ENCODE results near the gene PTPN12.
"Not testable (repeated sequence)": the region's sequence is repeated elsewhere in the genome, so short reads cannot be mapped to it uniquely, and the experiment has no call there.

The PTPN12 gene

DNA sequence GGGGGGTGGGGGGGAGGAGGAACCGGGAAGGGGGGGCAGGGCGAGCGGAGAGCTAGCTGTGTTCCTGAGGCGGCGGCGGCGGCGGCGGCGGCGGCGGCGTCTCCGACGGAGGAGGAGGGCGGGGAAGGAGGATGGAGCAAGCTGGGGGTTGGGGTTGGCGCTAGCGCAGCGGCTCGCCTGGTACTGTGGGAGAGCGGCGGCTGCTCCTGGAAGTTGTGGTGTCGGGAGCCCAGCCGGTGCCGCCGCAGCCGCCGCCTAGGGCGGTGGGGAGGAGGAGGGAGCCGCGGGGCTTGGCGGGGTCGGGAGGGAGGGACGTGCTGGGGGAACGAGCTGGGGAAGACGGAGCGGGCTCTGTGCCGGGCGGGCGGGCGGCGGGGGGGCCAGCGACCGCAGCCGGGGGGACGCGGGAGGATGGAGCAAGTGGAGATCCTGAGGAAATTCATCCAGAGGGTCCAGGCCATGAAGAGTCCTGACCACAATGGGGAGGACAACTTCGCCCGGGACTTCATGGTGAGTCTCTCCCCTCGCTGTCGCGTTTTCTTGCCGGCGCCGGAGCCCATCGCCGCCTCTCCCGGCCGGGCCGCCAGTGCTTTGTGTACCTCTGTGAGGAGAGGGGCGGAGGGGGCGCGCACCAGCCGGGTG lies at the start of gene PTPN12:
TSS of gene PTPN12 (plus strand) at position 160 of the 642 bp plus-strand sequence. CDS start at position 412, 252 bp downstream.
- no peak for DNase-seq

DNA sequence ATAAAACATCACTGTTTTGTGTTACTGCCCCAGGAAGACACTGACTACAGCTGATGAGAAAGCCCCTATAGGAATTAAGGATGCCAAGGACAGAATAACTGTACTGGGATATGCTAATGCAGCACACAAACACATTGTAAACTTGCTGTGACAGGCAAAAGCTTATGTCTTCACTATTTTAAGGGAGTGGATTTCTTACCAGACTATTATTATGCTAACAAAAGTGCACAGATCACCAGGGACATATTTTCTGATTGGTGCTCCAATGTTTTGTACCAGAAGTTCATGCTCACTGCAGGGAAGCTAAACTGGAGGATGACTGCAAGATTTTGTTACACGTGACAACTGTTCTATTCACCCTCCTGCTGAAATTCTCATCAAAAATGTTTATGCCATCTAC lies 48.1 kb upstream of the PTPN12 start:
- DNase-seq: no peak

DNA sequence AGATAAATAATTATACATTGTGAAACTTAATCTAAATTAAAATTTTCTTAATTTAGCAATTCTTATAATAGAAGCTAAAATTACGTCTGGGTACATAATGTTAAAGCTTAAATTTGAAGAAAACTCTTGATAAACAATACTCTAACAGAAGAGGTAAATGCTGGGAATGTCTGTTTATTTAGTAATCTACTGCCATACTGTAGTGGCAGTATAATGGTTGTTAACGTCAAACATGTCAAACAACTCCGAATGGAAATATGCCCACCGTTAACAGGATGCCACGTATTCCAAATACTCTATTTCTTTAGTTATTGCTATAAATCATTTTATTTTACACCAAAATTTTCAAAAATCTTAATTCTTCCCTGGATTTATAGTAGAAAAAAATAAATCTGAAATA lies 40.0 kb upstream of the PTPN12 start:
- no peak for DNase-seq

DNA sequence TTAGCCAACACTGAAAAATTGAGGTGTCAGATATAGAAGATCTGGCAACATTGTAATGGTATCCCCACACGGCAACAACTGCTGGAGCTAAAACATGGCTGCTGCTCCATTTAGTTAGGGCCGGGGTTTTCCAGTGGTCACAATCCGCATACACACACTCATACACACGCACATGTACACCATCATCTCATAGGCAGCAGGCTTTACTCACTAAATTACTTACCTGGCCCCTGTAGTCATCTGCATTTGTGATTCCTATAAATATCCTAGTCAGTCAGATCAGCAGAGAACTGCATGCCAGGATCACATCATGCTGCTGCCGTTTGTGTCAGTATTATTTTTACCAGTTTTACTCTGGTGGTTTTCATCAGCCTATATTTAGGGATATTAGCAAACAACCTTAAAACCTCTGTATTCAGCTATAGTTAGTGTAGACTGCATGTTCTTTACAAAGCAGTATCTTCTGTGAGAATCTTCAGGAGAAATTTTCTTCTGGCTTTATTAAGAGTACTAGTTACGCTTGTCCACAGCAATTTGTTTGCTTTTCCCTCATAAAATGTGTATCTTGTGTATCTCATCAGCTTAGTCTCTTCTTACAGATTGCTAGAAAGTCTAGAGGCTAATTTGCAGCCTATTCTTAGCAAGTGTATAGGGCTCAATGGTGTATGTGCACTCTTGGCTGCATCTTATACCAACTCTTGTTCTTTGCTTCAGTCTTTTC lies 38.3 kb upstream of the PTPN12 start:
- DNase-seq: no peak

DNA sequence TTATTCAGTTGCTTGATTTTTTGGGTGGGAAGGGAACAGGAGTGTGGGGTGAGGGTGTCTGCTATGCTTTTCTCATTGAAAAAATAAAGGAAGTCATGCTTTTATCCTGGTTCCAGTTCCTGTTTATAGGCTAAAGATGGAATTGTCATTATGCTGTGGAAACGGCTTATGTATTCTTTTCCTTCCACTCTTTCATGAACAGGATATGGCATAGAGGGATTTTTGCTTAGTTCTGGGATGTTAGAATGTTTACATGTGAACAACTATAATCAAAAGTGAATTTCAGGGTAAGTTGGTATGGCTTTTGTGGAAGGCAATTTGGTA lies 35.9 kb upstream of the PTPN12 start:
- DNase-seq: no peak

DNA sequence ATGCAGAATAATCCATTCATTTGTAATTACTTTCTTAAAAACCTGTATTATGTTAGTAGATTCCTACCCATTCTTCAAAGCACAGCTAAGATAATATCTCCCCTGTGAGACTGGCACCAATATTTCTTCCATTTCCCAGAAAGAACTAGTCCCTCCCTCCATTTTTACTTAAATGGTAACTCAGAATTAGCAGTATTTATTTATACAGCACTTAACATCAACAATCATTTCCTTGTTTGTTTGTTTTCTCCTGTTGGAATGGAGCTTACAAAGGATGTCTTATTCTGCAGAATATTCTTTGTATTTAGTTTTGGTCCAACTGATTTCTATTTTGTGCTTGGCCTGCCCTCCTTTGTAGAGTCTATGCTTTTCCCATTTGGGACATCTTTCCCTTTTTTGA lies 32.1 kb upstream of the PTPN12 start:
- DNase-seq: no peak

DNA sequence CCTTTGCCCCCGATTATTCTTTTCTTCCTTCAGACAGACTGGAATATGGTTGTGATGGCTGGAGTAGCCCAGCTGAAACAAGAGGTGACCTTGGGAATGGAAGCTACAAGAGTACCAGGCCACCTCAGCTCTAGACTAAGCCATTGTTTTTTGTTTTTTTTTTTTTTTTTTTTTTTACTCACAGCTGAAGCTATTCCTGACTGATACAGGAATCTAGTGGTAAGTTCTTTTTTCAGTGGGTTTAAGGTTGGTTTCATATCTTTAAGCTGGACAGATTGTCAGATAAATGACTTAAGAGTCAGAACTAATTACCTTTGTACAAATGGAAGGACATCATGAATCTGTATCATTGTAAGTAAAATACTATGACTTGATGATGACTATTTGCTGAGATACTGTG lies 30.2 kb upstream of the PTPN12 start:
- no peak for DNase-seq

DNA sequence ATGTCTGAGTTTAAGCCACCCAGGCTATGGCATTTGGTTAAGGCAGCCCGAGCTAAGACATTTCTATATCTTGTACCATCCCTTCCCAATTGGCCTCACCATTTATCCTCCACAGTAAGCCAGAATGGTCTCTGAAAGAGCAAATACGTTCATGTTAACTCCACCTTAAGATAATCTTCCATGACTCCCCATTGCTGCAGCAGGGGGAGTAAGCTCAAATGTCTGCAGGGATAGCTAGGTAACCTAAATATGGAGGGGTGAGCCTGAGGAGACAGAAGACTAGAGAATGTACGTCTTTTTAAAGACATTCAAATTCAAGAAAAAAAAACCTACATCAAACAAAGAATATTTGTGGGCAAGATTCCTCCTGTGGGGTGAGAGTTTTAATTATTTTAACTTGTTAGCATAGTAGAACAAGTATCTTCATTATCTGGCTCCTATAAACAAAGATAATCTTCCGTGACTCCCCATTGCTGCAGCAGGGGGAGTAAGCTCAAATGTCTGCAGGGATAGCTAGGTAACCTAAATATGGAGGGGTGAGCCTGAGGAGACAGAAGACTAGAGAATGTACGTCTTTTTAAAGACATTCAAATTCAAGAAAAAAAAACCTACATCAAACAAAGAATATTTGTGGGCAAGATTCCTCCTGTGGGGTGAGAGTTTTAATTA lies 24.0 kb upstream of the PTPN12 start:
- not testable (repeated sequence) for DNase-seq

DNA sequence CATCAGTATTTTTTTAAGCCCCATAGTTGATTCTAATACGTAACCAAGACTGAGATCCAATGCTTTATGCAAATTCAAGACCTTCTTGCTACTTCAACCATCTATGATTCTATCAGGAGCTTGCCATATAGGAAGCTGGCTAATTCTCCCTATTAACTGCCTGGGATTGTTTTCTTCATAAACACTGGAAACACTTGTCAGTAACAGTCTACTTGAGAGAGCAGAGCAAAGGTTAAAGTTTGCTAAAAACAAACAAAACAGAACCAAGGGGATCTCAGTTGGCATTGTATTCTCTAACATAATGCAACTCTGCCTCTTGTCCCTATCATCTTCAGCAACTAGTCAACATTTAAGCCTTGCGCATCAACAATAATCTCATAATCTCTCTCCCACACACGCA lies 21.0 kb upstream of the PTPN12 start:
- no peak for DNase-seq

DNA sequence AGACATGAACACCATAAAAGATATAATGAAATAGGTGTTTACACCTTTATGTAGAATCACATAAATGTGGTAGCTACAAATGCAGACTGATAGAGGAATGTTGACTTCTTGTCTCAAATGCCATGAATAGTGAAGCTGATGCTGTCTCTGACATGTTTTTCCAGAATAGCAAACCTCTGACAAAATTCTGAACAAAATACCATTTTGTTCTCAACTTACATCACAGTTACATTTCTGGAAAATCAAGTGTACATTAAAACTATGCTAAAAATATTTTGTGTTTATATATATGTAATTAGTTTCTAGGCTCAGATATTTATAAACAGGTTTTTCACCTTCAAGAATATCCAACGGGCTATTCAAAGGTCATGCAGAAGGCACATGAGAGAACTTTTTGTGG lies 16.8 kb upstream of the PTPN12 start:
- no peak for DNase-seq

DNA sequence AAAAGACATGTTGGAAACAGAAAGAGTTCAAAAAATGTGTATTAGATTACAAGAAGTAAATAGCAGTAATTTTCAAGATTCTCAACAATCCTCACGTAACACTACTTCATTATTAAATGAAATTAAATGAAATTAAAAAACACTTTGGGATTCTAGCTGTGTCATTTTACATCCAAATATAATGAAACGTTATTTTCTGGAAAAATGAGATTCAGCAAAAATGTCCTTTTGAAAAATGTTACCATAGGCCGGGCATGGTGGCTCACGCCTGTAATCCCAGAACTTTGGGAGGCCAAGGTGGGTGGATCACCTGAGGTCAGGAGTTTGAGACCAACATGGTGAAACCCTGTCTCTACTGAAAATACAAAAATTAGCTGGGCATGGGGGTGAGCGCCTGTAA lies 15.6 kb upstream of the PTPN12 start:
- not testable (repeated sequence) for DNase-seq

DNA sequence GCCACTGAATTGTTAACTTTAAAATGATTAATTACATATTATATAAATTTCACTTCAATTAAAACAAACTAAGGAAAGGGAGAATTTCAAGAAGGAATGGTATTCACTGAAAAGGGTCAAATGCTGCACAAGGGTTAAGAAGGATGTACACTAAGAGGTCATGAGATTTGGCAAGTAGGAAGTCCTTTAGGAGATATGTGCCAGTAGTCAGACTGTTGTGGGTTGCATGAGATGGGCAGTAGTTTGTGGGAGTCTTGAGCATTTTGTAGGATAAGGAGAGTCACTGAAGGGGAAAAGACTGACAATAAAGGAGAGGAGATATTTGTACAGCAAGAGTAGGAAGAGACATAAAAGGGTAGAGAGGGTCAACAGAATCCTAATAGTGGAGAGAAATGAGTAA lies 12.4 kb upstream of the PTPN12 start:
- no peak for DNase-seq

DNA sequence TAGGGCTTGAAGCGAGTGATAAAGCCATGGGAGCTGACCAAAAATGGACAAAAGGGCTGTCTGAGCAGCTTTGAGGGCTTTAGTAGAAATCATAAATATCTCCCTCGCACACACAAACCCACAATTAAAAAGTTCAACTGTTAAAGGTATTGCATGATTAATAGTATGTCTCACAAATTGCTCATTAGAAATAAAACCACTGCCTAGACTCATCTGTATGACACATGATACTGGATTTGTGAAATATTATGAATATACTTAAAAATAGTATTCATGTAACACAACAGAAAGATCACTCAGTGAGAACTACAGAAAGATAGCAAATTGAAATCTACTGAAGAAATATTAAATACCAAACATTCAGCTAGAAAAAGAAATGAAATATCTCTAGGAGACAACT lies 11.9 kb upstream of the PTPN12 start:
- no peak for DNase-seq

DNA sequence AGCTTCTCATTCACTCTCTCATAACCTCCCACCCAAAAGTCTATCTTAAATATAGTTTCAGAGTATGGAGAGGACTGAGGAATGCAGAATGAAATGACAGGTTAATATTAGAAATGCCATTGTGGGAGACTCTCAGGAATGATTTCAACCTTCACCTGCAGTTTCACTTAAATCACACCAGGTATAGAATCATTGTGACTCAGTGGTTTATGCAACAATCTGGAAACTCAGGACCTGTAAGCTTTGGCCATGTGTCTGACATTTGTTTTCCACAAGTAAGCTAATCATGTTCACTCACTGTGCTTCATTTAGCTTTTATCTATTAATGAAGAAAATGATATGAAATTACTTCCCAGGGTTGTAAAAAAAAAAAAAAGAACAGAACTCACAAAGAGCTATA lies 8.7 kb upstream of the PTPN12 start:
- no peak for DNase-seq

DNA sequence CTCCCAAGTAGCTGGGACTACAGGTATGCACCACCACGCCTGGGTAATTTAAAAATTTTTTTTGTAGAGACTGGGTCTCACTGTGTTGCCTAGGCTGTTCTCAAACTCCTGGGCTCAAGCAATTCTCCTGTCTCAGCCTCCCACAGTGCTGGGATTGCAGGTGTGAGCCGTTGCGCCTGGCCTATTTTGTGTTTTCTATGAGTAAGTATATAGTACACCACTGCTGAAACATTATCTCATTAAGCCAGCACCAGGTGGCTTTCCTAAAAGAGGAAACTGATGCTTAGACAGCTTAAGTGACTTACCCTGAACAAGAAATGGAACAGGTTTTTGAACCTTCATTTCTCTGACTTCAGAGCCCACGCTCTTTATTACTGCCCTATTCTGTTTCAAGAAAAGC lies 7.8 kb upstream of the PTPN12 start:
- DNase-seq: no peak

DNA sequence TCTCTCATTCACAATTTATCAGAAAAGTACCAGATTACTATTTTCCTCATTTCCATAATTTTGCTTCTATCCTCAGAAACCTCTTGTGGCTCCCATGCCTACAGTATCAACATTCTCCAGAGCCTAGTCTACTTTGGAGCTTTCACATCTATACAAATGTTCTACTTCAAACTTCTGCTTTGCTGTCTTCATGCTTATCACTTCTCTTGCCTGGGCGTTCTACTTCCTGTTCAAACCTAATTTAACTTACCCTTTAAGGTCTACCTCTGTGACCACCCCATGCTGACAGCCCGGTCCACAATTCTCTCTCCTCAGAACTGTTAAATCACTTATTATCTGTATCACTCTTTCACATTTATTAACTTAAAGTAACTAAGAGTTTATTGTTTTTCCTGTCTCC lies 6.1 kb upstream of the PTPN12 start:
- no peak for DNase-seq

DNA sequence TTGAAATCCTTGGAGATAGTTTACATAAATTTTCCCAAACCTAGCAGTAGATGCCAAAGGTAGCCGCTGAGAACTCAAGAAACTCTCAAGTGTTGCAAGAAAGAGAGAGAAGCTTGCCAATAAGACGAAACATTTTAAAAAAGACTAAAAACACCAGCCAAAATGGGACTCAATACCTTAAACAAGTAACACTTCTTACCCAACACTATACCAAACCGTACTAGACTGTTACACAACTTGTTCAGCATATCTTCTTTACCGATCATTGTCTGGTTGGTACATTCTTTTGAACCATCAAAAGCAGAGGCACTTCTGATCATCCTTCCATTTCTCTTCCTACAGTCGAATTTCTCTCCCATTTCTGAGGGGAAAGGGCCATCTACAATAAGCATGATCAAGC lies 4.8 kb upstream of the PTPN12 start:
- DNase-seq: no peak

DNA sequence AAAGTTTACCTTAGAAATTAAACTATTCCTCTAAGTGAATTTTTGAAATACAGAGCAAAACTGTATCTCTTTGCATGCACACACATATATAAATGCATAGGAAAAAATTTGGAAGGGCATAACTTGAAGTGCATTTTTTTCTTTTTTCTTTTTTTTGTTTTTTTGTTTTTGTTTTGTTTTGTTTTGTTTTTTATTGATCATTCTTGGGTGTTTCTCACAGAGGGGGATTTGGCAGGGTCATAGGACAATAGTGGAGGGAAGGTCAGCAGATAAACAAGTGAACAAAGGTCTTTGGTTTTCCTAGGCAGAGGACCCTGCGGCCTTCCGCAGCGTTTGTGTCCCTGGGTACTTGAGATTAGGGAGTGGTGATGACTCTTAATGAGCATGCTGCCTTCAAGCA lies 4.4 kb upstream of the PTPN12 start:
- DNase-seq: not testable (repeated sequence)

DNA sequence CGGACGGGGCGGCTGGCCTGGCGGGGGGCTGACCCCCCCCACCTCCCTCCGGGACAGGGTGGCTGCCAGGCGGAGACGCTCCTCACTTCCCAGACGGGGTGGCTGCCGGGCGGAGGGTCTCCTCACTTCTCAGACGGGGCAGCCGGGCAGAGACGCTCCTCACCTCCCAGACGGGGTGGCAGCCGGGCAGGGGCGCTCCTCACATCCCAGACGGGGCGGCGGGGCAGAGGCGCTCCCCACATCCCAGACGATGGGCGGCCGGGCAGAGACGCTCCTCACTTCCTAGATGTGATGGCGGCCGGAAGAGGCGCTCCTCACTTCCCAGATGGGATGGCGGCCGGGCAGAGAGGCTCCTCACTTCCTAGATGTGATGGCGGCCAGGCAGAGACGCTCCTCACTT lies 3.0 kb upstream of the PTPN12 start:
- DNase-seq: not testable (repeated sequence)

DNA sequence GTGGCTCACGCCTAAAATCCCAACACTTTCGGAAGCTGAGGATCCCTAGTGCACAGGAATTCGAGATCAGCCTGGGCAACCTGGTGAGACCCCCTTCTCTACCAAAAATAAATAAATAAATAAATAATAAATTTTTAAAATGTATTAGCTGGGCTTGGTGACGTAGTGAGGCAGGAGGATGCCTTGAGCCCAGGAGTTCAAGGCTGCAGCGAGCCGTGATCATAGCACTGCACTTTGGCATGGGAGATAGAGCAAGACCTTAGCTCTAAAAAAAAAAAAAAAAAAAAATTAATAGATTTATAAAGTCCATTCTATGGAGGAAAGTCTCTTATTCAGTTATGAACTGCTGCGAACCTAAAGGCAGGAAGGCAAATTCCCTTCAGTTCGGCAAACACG lies 1.1 kb upstream of the PTPN12 start:
- DNase-seq: no peak

DNA sequence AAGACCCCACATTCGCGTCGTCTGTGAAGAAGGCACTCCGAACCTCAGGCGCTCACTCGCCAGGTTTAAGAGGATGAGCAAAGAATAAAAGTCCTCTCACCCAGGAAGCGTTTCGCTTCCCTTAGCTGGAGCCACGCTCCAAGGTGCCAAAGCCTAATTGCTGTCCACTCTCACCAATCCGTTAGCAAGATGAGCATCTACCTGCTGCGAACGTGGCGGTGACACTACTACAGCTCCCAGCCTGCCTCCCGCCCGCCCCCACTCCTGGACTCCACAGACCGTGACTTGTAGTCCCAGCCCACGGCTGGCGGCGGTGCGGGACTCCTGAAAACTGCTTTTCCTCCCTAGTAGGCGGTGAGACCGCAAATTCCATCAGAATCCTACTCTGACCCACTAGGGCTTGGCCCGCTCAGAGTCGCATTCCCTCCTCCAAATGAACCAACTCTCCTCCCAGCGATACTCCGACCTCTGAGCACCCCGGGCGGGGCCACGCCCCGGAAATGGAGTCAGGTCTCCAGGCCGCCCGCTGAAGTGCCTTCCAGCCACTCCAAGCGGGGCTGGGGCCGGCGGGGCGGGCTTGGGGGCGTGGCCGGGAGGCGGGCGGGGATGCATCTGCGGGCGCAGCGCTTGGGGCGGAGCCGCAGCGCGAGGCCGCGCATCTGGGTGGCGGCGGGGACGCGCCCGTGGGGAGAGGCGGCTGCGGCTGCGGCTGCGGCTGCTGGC lies 521 bp upstream of the PTPN12 start:
- DNase-seq: peak; percentile 97

DNA sequence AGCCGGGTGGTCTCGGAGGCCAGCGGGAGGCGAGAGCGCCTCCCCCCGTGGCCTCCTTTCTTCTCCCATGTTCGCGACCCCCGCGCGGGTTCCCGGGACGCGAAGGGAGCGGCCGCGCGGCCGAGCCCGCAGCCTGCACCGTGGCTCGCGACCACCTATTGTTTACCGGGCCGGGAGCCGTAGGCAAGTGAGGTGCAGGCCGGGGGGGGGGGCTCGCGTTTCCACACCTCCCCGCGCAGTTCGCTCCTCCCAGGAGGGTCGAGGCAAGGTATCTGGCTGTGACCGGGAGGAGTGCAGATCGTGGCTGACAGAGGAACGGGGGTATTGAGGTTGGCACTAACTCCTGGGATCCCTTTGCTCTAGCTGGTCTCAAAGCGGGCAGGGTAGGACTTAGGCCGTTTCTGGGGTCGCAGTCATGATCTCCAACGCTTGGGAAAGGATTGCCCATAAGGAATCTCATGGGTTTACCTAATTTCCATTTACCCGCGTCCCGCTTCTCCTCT lies 734 bp downstream of the PTPN12 start:
- DNase-seq: peak; percentile 25

Measured in CD4-positive, alpha-beta T cell treated with Interleukin-17A for 1 hour (primary cell).